RWPE2 (cell line): ENCODE measurements around the gene WNT3A.

Source experiments
- ATAC-seq: fragments of 200-7000 bp; cut with Tn5 transposase; 3 replicates; pipeline ENCODE4 v1.9.1; 2021; ENCODE audit warnings: low read depth
- DNase-seq: peaks from one replicate; pipeline ENCODE4 v3.0.0-alpha.2; 2020; ENCODE audit warnings: low spot score
- H3K27ac ChIP-seq: fragments of 450-650 bp; 2 replicates; pipeline ENCODE4 v1.5.1; 2017; ENCODE audit warnings: mild to moderate bottlenecking; ENCODE audit not compliant: poor library complexity, severe bottlenecking
- H3K27me3 ChIP-seq: fragments of 250-450 bp; sonication (Bioruptor Pico); 2 replicates; pipeline ENCODE4 v1.5.1; 2021; ENCODE audit warnings: mild to moderate bottlenecking, moderate library complexity; ENCODE audit not compliant: insufficient read depth, poor library complexity, severe bottlenecking
- H3K36me3 ChIP-seq: fragments of 250-450 bp; sonication (Bioruptor Pico); 2 replicates; pipeline ENCODE4 v1.5.1; 2020; ENCODE audit warnings: low read depth, mild to moderate bottlenecking, moderate library complexity
- H3K4me1 ChIP-seq: fragments of 250-450 bp; sonication (Bioruptor Pico); 2 replicates; pipeline ENCODE4 v1.5.1; 2021; ENCODE audit warnings: mild to moderate bottlenecking, moderate library complexity; ENCODE audit not compliant: insufficient read depth, poor library complexity, severe bottlenecking
- H3K4me3 ChIP-seq: fragments of 250-450 bp; sonication (Bioruptor Pico); 2 replicates; pipeline ENCODE4 v1.5.1; 2021; ENCODE audit warnings: mild to moderate bottlenecking, moderate library complexity; ENCODE audit not compliant: severe bottlenecking
- H3K9me3 ChIP-seq: fragments of 250-450 bp; sonication (Bioruptor Pico); 2 replicates; pipeline ENCODE4 v1.5.1; 2021; ENCODE audit warnings: mild to moderate bottlenecking, moderate library complexity; ENCODE audit not compliant: severe bottlenecking
- CTCF ChIP-seq: fragments of 450-650 bp; IDR thresholded peaks from one replicate; pipeline ENCODE4 v1.5.1; 2017; ENCODE audit warnings: mild to moderate bottlenecking, moderate library complexity; ENCODE audit not compliant: poor library complexity, severe bottlenecking

WNT3A gene

GRCh38 chr1:228061411-228062084 lies 54.8 kb downstream of the WNT3A start:
- TF ChIP-seq CTCF, result no peak
- Histone ChIP-seq H3K27ac (peak overlapping the region; percentile 52), H3K9me3 (no peaks in the 10 kb centered on the region), H3K36me3 (no peaks in the 10 kb centered on the region), H3K4me1 (no peaks in the 10 kb centered on the region), H3K27me3 (no peaks in the 10 kb centered on the region), H3K4me3 (no peak overlapping the region)
- DNase-seq (peak; percentile 23), ATAC-seq (no peak)

GRCh38 chr1:228062085-228062791 lies 55.4 kb downstream of the WNT3A start:
- Histone ChIP-seq H3K9me3 (no peaks in the 10 kb centered on the region), H3K27me3 (no peaks in the 10 kb centered on the region), H3K4me1 (no peaks in the 10 kb centered on the region), H3K36me3 (no peaks in the 10 kb centered on the region), H3K4me3 (no peak overlapping the region), H3K27ac (no peak overlapping the region)
- no peak for TF ChIP-seq CTCF
- ATAC-seq (no peak), DNase-seq (no peak)

- no peak overlapping the region for H3K4me3 ChIP-seq
- no peaks in the 10 kb centered on the region for H3K27me3 ChIP-seq
- no peaks in the 10 kb centered on the region for H3K36me3 ChIP-seq
- no peak for TF ChIP-seq CTCF
- no peak overlapping the region for H3K27ac ChIP-seq
- H3K4me1 ChIP-seq, result no peaks in the 10 kb centered on the region
- H3K9me3 ChIP-seq, result no peaks in the 10 kb centered on the region
- ATAC-seq (no peak), DNase-seq (no peak)
Measured at GRCh38 chr1:228062812-228063211, 56.0 kb downstream of the WNT3A start.

GRCh38 chr1:228063251-228064191 lies 56.7 kb downstream of the WNT3A start:
- H3K27me3 ChIP-seq, result no peaks in the 10 kb centered on the region
- H3K36me3 ChIP-seq, result no peaks in the 10 kb centered on the region
- no peak for TF ChIP-seq CTCF
- ATAC-seq (no peak), DNase-seq (no peak)
- no peak overlapping the region for H3K27ac ChIP-seq
- H3K4me1 ChIP-seq, result no peaks in the 10 kb centered on the region
- H3K9me3 ChIP-seq, result no peaks in the 10 kb centered on the region
- no peak overlapping the region for H3K4me3 ChIP-seq
